LoVo (cell line): Measurements from ENCODE around the gene GOLGA6A.

Source experiments
- DNase-seq: peaks from one replicate; pipeline ENCODE4 v3.0.0-alpha.2; 2016; ENCODE audit warnings: low spot score

The GOLGA6A gene

DNA sequence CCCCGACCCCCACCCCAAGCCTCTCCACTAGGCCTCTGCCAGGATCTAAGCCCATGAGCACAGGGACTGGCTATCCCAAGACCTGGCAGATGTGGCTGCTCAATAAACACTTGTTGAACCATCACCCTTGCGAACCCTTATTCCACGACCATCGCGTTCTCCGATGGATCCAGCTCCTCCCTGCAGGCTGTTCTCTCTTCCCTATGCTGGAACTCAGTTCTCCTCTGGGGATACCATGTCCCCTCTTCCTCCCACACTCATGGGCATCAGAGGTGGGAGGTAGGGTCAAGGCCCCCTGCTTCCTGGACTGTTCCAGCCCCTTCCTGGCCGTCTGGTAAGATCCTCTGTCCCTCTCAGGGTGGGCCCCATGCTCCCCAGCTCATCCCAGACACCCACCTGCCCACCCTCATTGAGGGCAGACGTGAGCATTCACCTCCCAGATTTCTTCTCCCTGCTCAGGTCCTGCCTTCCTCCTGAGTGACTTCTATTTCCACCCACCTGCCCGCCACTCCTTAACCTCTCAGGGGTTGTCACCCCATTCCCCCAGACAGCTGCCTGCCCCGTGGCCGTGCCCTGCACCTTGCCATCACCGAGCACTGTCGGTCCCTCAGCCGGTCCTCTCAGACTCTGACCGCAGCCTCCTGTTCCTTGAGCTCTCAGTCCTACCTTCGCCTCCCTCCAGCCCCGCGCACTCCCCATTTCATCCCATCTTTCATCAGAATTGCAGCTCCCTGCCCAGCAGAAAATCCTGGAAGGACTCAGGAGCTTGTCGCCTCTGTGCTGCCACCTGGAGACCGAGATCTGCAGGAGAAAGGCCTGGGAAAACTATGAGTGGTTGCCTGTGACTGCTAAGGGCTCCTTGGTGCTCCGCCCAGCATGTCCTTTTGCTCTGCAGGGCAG lies 45.8 kb downstream of the GOLGA6A start:
- no peak for DNase-seq

DNA sequence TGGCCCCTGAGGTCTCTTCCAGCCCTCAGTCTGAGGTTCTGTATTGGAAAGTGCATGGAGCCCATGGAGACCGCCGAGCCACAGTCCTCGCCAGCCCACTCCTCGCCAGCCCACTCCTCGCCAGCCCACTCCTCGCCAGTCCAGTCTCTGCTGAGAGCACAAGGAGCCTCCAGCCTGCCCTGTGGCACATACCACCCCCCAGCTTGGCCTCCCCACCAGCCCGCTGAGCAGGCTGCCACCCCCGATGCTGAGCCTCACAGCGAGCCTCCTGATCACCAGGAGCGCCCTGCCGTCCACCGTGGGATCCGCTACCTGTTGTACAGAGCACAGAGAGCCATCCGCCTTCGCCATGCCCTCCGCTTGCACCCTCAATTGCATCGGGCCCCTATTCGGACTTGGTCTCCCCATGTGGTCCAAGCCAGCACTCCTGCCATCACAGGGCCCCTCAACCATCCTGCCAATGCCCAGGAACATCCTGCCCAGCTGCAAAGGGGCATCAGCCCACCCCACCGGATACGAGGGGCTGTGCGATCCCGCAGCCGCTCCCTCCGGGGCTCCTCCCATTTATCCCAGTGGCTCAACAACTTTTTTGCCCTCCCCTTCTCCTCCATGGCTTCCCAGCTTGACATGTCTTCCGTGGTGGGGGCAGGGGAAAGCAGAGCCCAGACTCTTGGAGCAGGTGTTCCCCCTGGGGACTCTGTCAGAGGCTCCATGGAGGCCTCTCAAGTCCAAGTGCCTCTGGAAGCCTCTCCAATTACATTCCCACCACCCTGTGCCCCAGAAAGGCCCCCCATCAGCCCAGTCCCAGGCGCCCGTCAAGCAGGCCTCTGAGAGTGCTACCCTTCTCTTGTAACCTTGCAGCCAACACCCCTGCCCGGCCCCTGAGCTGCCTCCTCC lies 47.0 kb downstream of the GOLGA6A start:
- no peak for DNase-seq

DNA sequence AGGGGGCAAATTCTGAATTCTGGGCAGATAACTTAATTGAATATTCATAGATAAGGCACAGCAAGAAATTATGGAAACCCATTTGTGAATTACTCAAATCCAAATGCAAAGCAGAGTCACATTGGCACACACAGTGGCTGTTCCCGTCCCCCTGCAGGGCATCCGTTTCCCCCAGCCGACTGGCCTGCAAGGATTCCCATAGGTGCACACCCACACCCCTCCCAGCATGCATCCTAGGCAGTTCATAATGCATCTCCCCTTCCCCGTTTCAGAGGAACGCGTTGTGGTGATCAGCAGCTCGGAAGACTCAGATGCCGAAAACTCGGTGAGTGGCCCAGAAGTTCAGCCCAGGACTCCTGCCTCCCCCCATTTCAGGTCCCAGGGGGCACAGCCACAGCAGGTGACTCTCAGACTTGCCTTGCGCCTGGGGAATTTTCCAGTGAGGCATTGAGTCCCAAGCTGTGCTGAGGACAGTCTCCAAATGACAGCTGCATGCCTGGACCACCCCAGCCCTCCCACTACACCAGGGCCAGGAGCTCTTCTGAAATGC lies 48.1 kb downstream of the GOLGA6A start:
- DNase-seq: no peak

DNA sequence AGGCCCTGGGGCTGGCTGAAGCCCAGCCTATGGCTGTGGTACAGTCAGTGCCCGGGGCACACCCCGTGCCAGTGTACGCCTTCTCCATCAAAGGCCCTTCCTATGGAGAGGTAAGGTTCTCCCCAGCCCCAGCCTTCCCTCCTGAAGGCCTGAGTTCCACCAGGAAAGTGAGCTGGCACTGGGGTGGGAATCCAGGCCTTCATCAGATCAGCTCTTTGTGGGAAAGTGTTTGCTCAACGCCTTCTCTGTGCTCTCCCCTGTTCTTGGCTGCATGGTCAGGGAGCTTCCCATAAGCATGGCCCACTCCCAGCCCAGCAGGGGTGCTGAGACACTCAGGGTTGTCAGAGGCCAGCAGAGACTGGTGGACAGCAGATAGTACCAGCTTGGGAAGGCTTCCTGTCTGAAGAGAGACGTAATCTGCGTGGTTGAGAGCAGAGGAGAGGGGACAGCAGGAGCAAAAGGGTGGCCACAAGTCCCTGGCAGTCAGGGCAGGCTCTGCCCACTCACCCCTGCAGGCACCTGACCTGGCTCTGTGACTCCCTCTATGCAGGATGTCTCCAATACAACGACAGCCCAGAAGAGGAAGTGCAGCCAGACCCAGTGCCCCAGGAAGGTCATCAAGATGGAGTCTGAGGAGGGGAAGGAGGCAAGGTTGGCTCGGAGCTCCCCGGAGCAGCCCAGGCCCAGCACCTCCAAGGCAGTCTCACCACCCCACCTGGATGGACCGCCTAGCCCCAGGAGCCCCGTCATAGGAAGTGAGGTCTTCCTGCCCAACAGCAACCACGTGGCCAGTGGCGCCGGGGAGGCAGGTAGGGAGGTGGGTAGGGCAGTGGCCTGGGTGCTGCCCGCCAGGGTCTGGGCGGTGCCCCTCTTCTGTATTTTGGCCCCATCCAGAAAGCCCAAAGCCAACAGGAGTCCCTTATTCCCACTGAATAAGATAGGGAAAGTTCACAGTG lies 49.5 kb downstream of the GOLGA6A start:
- no peak for DNase-seq

DNA sequence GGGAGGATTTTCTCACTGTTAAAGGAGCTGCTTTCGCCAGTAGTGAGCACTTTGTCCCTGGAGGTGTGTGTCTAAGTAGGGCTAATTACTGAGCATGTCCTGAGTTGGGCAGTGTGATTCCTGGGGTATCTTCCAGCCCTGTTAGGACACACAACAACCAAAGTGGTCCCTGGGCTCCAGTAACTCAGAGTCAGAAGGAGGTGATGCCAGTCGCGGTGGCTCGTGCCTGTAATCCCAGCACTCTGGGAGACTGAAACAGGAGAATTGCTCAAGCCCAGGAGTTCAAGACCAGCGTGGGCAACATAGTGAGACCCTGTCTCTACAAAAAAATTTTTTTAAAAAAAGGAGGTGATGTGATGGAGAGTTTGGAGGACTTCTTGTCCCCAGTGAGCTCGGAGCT lies 50.3 kb downstream of the GOLGA6A start:
- DNase-seq: no peak

DNA sequence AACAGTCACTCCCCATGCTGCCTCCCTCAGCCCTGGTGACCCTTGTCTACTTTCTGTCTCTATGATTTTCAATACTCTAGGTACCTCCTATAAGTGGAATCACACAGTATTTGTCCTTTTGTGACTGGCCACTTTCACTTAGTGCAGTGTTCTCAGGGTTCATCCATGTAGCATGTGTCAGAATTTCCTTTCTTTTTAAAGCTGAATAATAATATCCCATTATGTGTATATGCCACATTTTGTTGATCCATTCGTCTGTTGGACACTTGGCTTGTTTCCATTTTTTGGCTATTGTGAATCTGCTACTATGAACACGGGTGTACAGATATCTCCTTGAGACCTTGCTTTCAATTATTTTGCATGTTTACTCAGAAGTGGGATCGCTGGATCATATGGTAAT lies 53.7 kb downstream of the GOLGA6A start:
- DNase-seq: no peak

DNA sequence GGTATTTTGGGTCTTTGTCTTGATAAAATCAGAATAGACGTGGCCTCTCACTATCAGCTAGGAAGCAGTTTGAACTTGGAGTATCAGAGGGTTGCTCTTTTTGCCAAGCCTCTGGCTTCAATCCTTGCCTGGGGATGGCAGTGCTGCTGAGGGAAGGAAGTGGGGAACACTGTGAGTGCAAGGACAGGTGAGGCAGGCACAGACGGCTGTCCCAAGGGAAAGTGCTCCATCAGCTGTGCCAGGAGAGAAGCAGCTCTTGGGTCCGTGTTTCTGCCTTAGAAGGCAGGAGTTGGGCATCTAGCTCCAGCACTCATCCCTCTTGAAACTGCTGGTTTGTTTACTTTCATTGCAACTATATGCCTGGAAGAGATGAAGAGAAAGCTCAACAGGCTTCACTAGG lies 54.7 kb downstream of the GOLGA6A start:
- DNase-seq: no peak

DNA sequence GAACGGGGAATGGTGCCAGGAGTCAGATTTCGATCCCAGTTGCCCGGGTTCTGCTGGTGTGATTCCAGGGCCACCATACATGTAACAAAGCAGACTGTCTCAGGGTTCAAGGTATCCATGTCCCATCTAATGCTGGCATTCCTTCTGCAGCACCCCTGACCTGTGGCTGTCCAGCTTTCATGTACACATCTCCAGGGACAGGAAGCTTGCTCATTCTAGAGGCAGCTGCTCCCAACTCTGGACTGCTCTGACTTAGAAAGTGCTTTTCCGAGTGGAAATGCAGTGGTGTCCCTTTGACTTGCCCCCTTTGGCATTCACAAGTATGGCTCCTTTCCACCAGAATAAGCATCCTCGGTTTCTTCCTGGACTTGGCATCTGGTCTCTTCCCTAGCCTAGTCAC lies 56.9 kb downstream of the GOLGA6A start:
- DNase-seq: no peak

DNA sequence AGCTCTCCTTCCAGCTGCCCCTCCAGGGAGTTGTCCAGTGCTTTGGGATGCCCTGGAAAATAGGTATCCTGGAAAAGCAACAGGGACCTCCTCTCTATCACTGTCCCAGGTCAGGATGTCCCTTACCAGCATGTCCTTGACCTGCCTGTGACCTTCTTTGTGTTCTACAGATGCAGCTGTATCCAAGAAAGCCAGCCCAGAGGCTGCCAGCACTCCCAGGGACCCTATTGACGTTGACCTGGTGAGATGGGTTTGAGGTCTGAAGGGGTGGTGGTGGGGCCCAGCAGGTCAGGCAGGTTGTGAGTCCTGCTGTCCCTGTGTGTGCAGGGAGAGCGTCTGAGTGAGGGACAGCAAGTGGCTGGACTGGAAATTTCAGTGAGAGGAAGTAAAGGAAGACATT lies 57.7 kb downstream of the GOLGA6A start:
- DNase-seq: no peak

DNA sequence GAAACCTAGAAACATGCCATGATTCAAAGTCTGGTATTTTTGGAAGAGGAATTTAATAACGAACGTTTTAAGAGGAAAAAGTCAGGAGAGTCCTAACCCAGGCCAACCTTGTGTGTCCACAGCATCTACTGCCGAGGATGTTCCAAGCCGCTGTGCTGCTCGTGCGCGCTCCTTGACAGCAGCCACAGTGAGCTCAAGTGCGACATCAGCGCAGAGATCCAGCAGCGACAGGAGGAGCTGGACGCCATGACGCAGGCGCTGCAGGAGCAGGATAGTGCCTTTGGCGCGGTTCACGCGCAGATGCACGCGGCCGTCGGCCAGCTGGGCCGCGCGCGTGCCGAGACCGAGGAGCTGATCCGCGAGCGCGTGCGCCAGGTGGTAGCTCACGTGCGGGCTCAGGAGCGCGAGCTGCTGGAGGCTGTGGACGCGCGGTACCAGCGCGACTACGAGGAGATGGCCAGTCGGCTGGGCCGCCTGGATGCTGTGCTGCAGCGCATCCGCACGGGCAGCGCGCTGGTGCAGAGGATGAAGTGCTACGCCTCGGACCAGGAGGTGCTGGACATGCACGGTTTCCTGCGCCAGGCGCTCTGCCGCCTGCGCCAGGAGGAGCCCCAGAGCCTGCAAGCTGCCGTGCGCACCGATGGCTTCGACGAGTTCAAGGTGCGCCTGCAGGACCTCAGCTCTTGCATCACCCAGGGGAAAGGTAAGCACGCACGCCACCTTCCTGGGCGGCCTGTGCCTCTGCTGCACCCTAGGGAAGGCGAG lies 59.5 kb downstream of the GOLGA6A start:
- no peak for DNase-seq
